Stimulated activated CD8-positive, alpha-beta memory T cell treated with anti-CD3 and anti-CD28 coated beads, Interleukin-4, amount 100 ng/mL, for 24 hours (primary cell): Measurements from ENCODE around the gene PCDHA4.

ENCODE experiments used
- DNase-seq: peaks from one replicate; pipeline ENCODE4 v3.0.0-alpha.2; 2020; ENCODE audit warnings: low read depth

Gene PCDHA4

DNA sequence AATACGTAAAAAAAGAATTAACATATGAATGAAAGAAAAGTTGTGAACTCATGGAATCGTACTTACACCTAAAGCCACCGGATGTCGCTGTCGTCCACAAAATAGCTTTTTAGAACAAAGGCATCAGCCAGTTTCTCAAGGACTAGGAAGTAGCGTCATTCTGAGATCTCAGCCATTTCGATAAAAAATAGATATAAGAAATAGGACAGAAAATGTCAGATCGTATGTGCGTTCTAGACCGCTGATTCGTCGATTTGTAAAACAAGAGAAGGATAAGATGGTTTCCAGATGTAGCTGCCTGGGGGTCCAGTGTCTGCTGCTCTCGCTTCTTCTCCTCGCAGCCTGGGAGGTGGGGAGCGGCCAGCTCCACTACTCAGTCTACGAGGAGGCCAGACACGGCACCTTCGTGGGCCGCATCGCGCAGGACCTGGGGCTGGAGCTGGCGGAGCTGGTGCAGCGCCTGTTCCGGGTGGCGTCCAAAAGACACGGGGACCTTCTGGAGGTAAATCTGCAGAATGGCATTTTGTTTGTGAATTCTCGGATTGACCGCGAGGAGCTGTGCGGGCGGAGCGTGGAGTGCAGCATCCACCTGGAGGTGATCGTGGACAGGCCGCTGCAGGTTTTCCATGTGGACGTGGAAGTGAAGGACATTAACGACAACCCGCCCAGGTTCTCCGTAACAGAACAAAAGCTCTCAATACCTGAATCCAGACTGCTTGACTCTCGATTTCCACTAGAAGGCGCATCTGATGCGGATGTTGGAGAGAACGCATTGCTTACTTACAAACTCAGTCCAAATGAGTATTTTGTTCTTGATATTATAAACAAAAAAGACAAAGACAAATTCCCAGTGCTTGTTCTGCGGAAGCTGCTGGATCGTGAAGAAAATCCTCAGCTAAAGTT, 49.2 kb downstream of the PCDHA4 start, which contains the start of gene PCDHA10:
Gene PCDHA10 (plus strand): TSS at position 126 of the 903 bp plus-strand sequence. CDS start 152 bp downstream, at position 278.
- no peak for DNase-seq

DNA sequence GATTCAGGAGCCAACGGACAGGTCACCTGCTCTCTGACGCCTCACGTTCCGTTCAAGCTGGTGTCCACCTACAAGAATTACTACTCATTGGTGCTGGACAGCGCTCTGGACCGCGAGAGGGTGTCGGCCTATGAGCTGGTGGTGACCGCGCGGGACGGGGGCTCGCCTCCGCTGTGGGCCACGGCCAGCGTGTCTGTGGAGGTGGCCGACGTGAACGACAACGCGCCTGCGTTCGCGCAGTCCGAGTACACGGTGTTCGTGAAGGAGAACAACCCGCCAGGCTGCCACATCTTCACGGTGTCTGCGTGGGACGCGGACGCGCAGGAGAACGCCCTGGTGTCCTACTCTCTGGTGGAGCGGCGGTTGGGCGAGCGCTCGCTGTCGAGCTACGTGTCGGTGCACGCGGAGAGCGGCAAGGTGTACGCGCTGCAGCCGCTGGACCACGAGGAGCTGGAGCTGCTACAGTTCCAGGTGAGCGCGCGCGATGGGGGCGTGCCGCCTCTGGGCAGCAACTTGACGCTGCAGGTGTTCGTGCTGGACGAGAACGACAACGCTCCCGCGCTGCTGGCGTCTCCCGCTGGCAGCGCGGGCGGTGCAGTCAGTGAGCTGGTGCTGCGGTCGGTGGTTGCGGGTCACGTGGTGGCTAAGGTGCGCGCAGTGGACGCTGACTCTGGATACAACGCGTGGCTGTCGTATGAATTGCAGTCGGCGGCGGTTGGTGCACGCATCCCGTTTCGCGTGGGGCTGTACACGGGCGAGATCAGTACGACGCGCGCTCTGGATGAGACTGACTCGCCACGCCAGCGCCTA, 50.5 kb downstream of the PCDHA4 start:
- no peak for DNase-seq

DNA sequence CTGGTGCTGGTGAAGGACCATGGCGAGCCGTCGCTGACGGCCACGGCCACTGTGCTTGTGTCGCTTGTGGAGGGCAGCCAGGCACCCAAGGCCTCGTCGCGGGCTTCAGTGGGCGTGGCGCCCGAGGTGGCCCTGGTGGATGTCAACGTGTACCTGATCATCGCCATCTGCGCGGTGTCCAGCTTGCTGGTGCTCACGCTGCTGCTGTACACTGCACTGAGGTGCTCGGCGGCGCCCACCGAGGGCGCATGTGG, 51.0 kb downstream of the PCDHA4 start:
- no peak for DNase-seq

GRCh38 chr5:140862441-140863295, 55.8 kb downstream of the PCDHA4 start:
- DNase-seq, result no peak
